SW480 (cell line): ENCODE data around the gene PRR7.

Experiments used
- DNase-seq: peaks from one replicate; pipeline ENCODE4 v3.0.0-alpha.2; 2016; ENCODE audit warnings: low spot score

PRR7 gene

DNA sequence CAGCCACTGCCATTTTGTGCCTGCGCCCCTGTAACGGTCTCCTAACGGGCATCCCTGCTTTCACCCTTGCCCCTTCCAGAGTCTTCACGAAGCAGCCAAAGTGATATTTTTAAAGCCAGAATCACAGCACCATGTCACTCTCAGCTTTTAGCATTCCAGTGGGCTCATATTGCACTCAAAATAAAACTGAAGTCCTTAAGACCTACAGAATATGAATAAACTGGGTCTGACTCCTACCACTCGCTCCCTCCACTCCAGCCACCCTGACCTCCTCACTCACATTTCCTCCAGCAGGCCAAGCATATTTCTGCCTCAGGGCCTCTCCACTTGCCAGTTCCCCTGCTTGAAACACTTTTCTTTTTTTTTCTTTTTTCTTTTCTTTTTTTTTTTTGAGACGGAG is 53.2 kb downstream of the PRR7 start:
- DNase-seq, result no peak

DNA sequence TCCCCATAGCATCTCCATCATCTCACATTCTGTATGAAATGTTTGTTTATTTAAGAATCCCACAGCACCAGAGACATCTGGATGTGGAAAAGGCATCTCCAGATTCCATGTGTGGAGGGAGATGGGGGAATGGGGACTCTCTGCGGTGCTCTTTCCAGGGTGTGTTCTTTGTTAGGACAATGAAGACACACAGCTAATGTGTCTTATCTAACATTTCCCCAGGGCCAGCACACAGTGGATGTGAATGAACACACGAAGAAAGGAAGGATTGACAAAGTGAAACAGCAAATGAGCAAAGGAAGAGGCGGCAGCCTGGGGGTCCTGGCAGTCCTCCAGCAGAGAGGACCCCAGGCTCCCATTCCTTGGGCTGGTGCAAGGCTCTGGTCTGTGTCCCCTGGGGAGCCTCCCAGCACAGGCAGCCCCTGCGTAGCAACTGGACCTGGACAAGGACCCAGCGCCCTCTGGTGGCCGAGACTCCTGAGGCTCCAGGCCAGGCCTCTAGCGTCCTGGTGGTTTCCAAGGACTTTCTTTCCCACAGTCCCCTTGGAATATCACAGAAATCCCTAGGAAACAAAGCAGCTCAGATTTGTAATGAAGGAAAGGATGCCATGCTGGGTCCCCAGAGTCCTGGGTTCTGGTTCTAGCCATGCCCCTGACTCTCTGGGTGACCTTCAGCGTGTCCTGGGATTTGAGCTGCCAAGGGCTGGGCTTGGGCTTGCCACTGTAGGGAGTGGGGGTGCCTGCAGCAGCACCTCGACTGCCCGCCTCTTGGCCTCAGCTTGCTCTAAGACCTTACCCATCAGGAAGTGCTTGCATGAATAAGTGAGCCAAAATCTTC is 54.3 kb downstream of the PRR7 start:
- peak; percentile 79 for DNase-seq

DNA sequence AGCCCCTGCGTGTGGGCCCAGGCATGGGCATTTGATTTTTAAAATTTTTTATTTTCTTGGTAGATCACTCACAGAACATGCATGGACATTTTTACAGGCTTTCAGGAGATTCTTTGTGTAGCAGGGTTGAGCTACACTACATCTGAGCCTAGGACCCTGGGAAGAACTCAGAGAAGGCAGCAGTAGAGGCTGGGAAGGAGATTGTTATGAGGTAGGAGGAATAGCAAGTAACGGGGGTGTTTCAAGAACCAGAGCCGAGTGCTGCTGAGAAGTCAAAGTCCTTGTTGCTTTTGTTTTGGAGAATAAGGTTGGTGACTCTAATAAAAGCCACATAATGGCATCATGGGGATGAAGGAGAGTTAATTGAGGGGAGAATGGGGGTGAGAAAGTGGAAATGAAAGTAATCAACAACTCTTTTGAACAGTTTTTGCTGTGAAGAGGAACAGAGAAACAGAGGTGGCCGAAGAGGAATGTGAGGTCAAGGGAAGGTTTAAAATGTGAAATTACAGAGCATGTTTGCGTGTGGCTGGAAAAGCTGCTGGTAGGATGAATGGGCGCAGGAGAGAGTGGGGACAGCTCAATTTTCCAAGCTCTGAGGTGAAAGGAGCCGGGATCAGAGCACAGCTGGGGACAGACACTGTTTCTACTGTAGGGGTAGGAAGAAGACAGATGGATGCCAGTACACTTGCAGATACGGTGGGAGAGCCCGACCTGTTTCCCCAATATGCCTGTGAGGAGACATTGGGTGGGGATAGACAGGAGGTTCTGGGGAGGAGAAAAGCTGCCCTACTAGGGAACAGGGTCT is 55.5 kb downstream of the PRR7 start:
- DNase-seq, result no peak

DNA sequence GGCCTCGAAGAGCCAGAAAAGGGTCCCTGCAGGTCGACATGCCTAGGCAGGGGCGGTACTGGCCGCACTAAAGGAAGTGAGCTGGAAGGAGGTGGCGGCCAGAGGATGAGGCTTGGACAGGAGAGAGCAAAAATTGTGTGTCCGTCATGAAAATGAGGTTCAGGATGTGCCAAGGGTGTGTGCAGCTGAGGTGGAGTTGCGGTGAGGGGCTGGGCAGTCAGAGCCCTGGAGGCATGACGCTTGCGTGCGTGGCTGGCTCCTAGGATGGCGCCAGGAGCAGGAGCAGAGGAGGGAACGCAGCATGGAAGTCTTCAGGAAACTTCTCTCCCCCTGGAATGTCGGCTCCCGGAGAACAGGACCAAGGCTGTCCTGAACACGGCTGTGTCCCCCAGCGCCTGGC is 56.3 kb downstream of the PRR7 start:
- no peak for DNase-seq

- DNase-seq, result no peak
Observed at GRCh38 chr5:177503351-177504085, 56.9 kb downstream of the PRR7 start.

DNA sequence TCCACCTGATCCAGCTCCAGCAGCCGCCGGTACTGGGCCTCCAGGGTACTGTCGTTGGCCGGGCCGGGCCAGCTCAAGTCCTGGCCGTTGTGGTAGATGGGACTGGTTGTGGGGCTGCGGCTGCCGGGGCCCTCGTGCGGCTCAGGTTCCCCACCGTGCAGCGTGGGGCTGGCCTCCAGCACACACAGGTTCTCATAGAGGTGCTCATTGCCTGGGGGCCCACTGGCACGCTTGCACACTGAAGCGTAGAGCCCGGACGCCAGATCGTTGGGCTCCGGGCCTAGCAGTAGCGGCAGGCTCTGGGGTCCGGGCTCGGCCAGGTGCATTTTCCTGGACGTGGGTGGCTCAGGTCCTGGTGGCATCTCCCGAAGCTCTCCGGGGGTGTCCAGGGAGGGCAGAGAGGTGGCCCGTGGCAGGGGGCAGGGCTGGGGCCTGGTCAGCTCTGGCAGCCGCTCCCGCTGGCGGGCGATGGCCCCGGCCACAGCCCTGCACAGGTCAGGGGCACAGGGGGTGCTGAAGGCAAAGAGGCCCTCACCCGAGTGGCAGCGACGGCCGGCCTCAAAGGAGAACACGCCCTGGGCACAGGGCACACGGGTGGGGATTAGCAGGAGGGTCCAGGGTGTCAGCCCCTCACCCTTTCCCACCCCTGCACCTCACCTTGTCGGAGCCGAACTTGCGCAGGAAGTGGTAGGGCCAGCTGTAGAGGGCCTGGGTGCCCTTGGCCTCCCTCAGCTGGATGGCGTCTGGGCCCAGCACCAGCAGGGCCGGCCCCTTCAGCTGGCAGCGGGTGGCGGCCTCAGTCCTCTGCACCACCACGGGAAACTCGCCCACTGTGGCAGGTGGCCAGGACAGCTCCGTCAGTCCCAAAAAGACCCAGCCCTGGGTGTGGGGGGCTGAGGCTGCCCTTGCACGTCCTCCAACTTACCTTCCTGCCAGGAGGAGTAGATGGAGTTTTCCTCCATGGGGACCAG is 57.8 kb downstream of the PRR7 start:
- DNase-seq, result no peak

- no peak for DNase-seq
Observed at GRCh38 chr5:177505075-177505474, 58.5 kb downstream of the PRR7 start.
